GM21423 (cell line): ENCODE measurements around the gene SRGAP2C.
"Not testable (repeated sequence)": the region's sequence is repeated elsewhere in the genome, so short reads cannot be mapped to it uniquely, and the experiment has no call there.

Source experiments
- ATAC-seq: cut with Tn5 transposase; IDR thresholded peaks from one replicate; pipeline ENCODE4 v1.9.1; 2021; ENCODE audit warnings: mild to moderate bottlenecking, moderate library complexity; ENCODE audit not compliant: unreplicated experiment

The SRGAP2C gene

DNA sequence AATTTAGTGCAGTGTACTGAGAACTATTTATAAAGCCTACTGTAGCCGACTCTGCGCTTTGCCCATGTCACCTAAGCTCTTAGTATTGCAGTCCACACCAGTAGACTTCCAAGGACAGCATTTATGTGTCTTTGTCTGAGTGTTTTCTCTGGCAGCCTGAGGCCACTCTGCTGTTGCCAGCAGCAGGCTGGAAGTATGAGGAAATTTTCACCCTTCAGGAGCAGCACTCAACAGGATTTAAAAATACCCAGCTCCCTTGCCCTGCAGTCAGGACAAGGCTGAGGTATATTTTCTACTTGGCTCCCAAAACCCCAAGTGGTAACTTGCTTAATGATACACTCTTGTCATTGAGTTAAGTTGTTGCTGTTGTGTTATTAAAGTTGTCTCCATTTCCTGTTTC lies 230.1 kb downstream of the SRGAP2C start:
- ATAC-seq = no peak

DNA sequence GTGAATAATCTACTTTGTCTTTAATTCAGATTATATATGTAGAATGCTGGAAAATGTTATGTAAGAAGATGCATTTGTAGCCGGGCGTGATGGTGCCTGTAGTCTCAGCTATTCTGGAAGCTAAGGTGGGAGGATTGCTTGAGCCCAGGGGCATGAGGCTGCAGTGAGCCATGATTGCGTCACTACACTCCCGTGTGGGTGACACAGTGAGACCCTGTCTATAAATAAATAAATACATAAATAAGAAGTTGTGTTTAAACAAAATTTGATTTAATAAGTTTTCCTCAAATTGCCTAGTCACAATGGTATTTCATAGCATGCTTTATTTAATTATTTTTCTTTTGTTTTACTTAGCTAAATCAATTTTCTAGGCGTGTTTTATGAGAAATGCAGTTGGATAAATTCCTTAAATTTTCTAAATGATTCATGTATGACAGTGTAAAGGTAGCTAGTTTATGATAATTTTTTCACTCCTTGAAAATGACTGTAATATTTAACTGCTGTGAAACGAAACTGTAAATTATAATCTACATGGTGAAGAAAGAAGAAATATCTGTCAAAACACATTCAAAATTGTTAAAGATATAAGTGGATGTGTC lies 232.6 kb downstream of the SRGAP2C start:
- no peak for ATAC-seq

DNA sequence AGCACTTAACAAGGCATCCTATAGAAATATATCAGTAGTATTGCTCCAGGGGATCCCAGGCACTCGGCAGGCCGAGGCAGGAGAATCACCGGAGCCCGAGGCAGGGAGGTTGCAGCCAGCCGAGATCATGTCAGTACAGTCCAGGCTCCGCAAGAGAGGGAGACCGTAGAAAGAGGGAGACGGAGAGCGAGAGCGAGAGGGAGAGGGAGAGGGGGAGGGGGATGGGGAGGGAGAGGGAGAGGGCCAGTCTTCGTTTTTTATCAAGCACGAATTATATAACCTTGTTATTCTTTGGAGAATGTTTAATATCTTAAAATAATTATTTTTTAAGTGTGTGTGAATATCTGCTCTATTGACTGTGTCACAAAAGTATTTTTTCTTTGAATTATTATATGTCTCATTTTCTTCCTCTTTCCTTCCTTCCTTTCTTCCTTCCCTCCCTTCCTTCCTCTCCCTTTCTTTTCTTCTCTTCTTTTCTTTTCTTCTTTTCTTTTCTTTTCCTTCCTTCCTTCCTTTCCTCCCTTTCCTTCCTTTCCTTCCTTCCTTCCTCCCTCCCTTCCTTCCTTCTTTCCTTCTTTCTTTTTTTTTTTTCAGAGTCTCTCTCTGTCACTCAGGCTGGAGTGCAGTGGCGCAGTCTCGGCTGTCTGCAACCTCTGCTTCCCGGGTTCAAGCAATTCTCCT lies 233.7 kb downstream of the SRGAP2C start:
- ATAC-seq = no peak

DNA sequence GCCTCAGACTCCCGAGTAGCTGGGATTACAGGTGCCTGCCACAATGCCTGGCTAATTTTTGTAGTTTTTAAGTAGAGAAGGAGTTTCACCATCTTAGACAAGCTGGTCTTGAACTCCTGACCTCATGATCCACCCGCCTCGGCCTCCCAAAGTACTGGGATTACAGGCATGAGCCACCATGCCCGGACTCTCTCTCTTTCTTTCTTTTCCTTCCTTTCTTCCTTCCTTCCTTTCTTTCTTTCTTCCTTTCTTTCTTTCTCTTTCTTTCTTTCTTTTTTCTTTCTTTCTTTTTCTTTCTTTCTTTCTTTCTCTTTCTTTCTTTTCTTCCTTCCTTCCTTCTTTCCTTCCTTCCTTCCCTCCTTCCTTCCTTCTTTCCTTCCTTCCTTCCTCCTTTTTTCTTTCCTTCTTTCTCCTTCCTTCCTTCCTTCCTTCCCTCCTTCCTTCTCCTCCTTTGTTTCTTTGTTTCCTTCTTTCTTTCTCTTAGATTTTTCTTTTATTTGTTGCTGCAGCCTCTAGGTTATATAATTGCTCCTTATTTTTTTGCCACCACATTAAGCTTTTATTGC lies 234.4 kb downstream of the SRGAP2C start:
- not testable (repeated sequence) for ATAC-seq

DNA sequence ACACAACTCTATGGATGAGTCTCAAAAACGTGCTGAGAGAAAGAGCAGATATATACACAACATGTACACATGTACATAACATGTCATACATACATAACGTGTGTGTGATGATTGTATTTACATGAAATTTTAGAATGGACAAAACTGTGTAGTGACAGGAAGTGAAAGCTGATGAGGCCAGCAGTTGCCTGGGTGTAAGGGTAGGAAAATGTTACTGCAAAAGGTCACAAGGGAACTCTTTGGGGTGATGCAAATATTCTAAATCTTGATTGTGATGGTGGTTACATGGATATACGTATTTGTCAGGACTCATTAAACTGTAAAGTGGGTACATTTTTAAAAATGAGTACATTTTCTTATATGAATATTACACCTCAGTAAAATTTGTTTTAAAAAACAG lies 236.7 kb downstream of the SRGAP2C start:
- not testable (repeated sequence) for ATAC-seq

GRCh38 chr1:121423956-121424355 lies 239.2 kb downstream of the SRGAP2C start:
- ATAC-seq = not testable (repeated sequence)

DNA sequence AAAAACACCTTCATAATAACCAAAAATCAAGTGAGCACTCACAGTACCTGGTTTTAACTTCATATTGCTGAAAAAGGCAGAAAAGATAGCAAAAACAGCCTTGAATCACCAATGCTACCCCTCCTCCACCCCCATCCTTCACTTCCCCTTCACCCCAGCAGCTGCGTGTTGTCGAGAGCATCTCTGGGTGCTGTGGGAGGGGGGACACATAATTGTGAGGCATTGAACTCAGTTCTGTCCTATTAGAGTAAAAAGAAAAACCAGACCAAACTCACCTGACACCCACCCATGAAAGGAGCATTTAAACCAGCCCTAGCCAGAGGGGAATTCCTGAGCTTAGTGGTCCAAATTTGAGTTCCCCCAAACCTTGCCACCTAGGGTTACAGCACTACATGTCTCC lies 248.7 kb downstream of the SRGAP2C start:
- not testable (repeated sequence) for ATAC-seq

GRCh38 chr1:121438862-121439261 lies 254.1 kb downstream of the SRGAP2C start:
- ATAC-seq = not testable (repeated sequence)

- ATAC-seq = no peak
Observed at GRCh38 chr1:121440993-121441392, 256.2 kb downstream of the SRGAP2C start.
